HG03439 (cell line): ENCODE data around the gene RNU1-1.
"Not testable (repeated sequence)": the region's sequence is repeated elsewhere in the genome, so short reads cannot be mapped to it uniquely, and the experiment has no call there.

Experiments
- ATAC-seq: cut with Tn5 transposase; IDR thresholded peaks from one replicate; pipeline ENCODE4 v1.9.1; 2021; ENCODE audit warnings: mild to moderate bottlenecking, moderate library complexity; ENCODE audit not compliant: unreplicated experiment

Gene RNU1-1

DNA sequence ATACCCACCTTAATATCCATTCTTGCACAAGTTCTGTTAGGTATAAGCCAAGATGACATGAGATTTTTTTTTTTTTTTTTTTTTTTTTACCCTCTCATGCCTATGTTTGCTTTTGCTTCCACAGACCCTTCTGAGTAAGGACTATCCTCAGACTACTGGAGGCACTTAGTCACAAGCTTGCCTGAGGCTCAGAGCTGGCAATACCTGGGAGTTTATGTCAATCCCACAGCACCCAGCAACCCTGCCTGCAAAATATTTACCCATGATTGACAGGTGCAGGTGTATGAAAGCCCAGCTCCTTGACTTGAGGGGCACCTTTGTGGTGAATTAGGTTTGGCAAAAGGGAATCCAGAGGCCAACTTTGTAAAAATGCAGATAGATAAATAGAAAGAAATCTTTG lies 11.7 kb upstream of the RNU1-1 start:
- not testable (repeated sequence) for ATAC-seq

DNA sequence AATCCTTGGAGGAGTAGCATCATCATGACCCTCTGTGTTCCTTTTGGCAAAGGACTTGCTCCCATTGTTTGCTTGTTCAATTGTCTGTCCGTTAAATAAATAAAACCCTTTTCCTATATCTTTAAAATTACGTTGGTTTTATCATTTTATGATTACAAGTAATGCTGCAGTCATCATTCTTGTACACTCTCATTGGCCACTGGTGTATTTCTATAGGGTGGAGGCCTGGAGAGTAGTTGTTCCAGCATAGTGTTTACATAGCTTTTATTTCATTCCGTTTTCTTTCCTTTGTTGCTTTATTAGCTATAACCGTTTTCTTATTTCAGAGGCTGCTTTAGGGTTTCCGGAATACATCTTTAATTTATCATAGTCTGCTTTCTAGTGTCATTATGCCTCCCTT lies 7.6 kb upstream of the RNU1-1 start:
- ATAC-seq, result not testable (repeated sequence)

DNA sequence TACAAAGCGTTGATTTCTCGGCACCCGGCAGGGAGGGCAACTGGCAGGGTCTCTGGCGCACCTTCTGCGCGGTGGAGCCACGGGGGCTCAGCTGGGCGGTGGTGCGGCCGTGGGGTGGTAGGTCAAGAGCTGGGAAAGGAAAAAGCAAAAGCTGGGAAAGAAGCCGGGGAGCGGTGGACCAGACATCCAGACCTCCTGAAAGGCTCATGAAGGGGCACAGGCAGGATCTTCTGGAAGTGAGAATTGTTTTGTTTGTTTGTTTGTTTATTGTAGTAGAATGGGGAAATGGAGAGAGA lies 7.2 kb upstream of the RNU1-1 start:
- ATAC-seq, result no peak

DNA sequence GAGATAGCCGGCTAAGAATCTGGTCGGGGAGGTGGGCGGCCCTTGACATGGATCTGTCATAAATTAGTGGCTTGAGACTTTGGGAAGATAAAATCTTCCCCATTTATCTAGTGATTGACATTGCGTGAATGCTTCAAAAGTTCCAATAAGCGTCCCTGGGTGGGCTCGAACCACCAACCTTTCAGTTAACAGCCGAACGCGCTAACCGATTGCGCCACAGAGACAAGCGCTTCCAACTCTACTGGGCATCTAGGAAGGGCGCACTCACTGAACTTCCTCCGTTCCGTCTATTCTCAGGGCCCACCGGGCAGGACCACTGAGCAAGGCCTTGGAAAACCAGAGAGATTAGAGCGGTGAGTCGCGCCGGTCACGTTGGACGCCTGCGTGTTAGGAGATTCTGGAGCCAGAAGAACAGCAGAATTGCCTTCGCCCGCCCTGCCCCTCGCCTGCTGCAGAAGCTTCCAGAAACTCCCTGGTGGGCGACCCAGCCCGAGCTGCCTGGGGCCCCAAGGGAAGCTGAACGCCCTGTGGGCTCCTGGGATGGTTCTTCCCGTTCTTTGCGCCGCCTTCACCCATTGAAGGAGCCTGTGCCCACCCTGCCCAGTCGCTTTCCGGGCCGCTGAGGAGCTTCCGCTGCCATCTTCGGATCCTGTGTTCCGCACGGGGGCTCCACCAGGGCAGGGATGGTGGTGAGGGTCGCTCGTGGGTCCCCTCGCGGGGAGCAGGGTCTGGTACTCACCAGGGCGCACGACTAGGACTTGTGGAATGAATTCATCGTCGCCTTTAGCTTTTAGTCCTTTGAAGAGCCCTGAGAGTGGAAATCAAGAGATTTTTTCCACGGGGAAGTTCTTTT lies 6.6 kb upstream of the RNU1-1 start:
- not testable (repeated sequence) for ATAC-seq

DNA sequence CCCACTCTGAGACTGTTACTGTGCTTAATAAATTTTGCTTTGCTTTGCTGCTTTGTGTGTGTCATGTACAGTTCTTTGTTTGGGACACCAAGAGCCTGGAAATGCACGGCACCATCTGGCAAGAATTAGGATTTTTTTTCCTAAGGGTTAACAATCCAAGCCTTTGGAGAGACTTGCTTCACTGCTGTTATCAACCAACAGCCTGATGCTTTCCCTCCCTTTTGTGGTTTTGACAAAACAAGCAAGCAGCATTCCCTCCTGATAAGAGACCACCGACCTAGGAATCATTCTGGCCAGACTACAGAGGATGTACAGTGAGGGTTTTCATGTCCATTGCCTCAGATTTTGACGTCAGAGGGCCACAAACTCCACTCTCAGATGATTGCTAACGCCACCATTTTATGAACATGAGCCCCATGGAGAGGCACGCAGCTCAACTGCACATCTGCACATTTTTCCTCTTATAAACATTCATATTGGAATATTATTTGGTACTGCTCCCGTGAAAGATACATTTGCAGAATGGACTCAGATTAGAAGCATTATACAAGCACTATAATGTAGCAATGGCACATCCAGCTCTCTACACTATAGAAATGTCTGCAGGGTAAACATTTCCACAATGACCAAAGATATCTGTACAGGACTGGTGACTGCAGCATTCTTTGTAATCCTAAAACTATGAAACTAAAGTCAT lies 5.3 kb upstream of the RNU1-1 start:
- not testable (repeated sequence) for ATAC-seq

DNA sequence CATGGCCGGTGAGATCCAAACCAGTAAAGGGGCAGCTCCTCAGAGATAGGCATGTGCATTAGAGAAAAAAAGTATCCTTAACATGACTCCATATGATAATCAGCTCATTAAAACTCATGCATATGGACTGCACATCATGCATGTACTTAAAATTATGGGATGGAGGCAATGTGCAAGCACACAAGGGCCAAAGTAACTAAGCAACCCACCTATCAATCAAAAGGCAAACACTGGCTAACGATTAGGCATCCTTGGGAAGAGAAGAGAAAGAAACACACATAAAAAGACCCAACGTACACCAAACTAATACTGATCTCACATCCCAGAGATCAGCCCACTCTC lies 4.8 kb upstream of the RNU1-1 start:
- ATAC-seq, result not testable (repeated sequence)

DNA sequence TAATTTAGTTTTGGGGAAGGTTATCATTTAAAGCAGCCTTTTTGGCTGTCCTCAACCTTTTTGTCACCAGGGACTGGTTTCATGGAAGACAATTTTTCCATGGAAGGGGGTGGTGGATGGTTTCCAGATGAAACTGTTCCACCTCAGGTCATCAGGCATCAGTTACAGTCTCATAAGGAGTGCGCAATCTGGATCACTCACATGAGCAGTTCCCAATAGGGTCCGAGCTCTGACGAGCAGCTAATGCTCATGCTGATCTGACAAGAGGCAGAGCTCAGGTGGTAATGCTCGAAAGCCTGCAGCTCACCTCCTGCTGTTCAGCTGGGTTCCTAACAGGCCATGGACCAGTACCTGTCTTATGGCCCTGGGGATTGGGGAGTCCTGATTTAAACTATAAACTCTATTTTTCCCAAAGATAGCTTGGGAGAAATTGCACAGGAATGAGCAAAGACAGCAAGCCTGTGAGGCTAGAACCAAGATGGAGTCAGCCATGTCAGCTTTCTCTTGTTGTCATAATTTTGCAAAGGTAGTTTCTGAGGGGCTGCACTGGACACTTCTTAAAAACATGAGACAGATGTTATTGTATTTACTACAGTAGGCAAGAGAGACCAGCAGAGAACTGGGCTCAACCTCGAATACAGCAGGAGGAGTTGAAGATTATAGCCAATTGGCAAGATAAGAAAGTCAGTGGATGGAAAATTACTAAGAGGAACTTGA lies 2.8 kb upstream of the RNU1-1 start:
- ATAC-seq, result not testable (repeated sequence)

DNA sequence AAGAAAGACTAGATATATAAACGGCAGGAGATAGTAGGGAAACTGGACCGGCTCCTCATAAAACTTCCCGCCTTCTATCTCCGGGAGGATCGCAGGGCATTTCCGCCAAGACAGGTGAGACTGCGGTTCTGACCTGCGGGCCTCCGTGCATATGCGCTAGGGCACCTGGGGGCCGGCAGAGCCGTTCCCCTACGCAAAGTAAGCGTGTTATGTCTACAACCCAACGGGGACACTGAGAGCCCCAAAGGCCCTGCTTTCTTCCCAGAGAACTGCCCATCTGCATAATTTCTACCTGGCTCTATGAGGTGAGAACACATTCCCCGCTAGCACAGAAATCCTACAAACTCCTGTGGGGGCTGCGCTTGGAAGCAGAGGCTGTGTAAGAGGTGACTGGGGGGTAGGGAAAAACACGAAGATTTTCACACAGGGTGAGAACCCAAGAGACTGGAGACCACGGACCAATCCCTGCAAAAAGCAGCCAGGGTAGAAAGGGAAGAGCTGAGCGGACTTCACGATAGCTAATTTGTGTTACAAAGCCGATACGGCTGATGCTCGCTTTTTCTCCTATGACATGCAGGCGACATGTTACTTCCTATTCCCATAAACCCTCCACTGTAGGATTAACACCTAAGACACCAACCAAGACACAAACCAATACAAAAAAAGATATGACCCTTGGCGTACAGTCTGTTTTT lies 526 bp downstream of the RNU1-1 start:
- ATAC-seq, result peak; percentile 98

DNA sequence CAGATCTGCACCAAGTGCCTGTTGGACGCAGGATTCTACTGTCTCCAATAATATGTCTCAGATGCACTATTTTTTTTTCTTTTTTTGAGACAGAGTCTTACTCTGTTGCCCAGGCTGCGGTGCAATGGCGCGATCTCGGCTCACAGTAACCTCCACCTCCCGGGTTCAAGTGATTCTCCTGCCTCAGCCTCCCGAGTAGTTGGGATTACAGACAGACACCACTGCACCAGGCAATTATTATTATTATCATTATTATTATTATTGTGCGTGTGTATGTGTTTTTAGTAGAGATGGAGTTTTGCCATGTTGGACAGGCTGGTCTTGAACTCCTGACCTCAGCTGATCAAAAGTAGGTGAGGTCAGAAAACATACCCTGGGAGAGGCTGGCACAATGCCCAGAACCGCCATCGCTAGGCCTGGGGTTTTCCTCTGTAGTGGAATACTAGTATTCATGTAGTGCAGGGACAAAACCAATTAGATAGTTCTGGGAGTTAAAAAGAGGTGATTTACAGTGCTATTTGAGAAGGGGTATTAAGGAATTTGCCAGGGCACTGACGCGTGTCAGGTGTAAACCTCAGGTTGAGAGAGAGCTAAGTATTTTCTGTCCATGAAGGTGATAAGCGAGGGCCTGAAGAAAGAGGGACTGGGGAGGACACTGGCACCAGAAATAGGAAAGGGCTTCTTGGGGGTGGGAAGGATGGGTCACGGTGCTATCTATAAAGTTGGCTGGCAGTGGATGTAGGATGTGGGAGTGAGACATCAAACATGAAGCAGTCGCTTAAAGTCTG lies 1.3 kb downstream of the RNU1-1 start:
- ATAC-seq, result not testable (repeated sequence)

DNA sequence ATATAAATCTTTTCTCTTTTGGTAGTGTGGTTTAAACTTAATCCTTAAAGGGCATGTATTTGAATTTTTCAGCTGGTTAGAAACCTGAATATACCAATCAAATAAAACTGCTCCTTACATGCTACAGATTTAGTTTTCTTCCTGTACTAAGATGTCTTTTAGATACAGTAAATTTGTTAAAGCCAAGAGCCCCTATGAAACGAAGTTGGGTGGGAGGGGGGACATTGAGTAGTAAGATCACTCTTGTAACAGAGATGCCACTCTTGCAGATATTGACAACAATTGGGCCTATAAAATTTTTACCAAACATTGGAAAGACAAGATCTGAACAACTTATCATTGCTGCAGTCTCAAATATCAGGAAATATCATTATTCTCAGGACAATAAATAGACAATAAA lies 2.2 kb downstream of the RNU1-1 start:
- not testable (repeated sequence) for ATAC-seq

DNA sequence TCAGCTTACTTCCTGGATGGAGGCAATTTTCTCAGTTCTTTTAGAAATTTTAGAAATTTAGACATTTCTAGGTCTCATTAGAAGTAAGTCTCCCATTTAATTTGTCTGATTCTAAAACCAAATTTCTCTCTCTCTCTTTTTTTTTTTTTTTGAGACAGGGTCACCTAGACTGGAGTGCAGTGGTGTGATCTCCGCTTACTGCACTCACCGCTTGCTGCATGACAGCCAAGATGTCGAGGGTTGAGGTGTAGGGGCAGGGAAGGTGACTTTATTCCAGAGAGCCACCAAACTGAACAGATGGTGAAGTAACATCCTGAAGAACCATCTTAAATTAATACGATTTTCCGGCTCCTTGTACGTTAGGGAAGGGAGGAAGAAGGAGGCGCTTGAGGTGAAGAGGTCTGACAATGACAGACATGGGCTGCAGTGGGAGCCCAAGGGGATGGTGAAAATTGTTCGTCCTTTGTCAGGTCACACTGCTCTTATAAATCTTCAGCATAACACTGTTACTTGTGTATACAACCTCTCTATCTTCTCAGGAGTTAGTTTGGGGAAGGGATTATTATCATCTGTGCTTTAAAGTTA lies 5.1 kb downstream of the RNU1-1 start:
- ATAC-seq, result not testable (repeated sequence)

DNA sequence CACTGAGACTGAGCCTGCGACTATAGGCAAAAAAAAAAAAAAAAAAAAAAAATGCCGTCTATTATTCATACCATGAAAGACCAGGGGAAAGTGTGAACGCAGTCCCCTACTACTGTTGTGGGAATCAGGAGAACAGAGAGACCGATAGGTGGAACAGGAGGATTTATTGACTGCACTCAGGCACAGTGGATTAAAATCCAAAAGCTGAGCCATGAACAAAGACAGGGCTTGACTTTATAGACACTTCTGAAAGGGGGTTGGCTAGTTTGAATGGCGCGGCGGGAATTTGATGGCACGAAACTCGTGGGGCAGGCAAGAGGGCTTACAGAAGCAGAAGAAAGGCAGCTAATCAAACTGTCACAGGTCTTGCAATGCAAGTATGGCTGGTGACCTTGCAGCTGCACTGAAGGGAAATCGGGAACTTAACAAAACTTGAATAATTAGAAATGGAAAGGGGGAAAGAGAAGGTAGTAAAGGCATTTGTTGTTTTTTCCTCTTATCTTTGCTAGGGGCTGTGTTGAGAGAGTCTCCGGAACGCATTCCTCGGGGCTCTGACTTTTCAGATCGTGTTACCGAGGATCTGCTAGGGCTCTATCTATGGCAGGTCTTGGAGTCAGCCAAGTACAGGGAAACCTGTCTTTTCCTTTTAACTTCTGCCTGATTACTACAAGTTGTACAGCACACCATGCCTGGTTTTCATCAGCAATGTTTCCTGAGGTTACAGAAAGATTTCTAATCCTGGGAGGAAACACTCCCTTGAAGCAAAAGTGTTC lies 7.5 kb downstream of the RNU1-1 start:
- not testable (repeated sequence) for ATAC-seq

DNA sequence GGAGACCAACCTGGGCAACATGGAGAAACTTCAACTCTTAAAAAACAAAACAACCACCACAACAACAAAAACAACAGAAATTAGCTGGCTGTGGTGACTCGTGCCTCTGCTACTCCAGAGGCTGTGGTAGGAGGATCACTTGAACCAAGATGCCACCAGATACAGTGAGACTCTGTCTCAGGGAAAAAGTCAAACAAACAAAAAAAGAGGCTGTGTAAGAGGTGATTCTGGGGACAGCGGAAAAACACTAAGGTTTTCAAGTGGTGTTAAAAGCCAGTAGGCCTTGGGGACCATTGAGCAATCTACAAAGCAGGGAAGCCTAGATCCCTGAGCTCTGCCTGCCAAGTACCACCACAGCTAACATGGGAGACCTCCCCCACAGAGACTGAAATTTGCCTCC lies 8.2 kb downstream of the RNU1-1 start:
- ATAC-seq, result not testable (repeated sequence)

DNA sequence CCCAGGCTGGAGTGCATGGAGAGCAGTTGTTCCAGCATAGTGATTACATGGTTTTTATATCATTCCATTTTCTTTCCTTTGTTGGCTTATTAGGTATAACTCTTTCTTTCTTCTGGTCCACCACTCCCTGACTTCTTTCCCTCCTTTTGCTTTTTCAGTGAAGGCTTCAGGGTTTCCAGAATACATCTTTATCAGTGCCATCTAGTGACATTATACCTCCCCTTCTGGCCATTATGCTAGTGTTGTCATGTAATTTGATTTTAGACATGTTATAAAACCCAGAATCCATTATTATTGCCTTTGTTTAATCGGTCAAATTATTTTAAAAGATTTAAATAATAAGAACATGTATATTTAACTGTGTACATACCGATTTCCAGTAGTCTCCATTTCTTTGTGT lies 10.6 kb downstream of the RNU1-1 start:
- no peak for ATAC-seq

DNA sequence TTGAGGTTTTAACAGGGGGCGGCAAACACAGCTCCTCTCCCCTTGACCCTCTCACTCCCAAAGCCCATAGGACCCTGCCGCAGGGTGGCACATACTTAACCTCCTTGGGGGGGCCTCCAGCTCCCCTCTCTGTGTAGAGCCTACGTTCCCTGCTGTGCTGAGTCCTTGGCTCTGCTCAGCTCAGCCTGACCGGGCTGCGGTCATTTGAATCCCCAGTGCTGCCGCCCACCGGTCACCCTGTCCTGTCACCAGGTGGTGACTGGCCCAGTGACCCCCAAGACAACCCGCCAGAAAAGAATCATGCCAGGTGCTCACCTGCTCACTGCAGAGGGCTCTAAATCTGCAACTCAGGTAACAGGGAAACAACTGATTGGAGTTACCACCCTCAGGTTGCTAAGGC lies 12.6 kb downstream of the RNU1-1 start:
- ATAC-seq, result not testable (repeated sequence)

DNA sequence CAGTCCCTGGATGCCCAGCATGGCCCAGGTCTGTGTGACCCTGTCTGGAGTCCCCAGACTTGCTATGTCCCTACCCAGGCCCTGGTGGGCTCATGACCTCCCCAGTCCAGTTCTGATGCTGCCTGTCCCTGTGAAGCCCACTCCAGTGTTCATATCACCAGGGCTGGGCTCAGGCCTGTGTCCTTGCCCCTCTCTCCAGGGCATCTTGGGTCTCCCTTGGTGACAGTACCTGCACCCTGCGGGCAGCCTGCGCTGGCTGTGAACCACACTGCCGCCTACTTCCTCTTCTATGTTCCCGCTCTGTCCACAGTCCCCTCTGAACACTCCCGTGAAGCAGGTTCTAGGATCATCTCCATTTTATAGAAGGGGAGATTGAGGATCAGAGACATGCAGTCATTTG lies 13.1 kb downstream of the RNU1-1 start:
- ATAC-seq, result not testable (repeated sequence)

DNA sequence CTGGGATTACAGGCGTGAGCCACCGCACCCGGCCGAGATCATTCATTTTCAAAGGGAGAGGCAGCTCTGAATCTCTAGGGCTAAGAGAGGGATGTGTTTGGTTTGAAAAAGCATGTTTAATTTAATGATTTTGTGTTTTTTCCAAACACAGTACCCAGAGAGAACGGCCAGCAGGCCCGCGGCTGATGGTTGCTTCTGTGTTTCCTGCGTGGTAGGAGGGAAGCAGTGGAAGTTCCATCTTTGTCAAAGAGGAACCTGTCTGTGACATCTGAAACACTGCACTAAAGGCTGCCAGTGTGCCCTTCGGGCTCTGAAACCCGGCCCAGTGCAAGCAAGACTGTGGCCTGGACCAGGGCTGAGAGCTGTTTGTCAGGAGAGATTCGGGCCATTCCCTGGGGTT lies 13.6 kb downstream of the RNU1-1 start:
- ATAC-seq, result not testable (repeated sequence)

DNA sequence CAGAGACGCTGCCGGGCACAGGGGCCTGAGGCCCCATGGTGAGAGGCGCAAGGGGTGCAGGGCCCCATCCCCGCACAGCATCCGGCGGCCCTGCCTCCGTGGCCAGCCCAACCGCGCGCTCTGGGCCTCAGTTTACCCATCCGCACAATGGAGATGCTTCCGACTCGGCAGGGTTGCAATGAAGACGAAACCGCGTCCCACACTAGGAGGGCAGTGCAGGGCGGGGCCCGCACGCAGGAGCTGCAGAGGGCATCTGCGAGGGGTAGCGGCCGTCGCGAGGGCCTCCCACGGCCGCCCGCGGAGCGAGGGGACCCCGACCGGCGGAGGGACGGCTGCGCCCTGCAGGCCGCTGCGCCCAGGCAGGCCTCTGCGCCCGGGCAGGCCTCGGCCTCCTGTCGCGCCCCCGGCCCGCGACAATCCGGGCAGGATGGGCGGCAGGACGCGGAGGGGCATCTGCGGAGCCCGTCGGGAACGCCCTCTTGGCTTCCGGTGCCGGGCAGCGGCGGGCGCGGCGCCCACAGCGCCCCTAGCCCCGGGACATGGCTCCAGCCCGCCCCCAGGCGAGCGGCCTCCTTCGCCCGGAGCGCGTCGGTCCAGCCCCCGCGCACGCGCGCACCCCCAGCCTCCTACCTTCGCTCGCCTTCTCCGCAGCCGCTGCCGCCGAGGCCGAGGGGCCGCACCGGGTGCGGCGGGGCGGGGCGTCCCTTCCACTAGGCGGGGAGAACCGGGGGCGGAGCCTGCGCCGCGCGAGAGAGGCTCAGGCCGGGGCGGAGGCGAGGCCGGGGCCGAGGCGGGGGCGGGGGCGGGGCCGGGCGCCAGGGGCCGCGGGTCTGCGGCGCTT lies 15.3 kb downstream of the RNU1-1 start:
- peak; percentile 78 for ATAC-seq
